HEK293 (cell line): ENCODE data around the gene MAP1LC3B2.

Experiments used
- CTCF ChIA-PET: fragments of 350-600 bp; formaldehyde crosslinking; extraction: SDS; loops from one replicate; lab custom pipeline; 2021; ENCODE audit warnings: antibody characterized with exemption; lab: Yijun Ruan, JAX
- POLR2A ChIA-PET: fragments of 300-600 bp; formaldehyde crosslinking; extraction: SDS; loops from one replicate; lab custom pipeline; 2020; ENCODE audit warnings: antibody characterized with exemption, inconsistent platforms; lab: Yijun Ruan, JAX
- H3K27ac ChIP-seq: fragments of 200-500 bp; sonication (Bioruptor generic); 2 replicates; pipeline ENCODE4 v1.5.1; 2014; ENCODE audit warnings: low read depth, low read length, control low read depth, inconsistent platforms; ENCODE audit errors: extremely low read depth
- H3K36me3 ChIP-seq, 2 experiments: fragments of 200-500 bp in 1 of 2; sonication (Bioruptor generic) in 1 of 2; 1 replicate in 1 of 2; 2 replicates in 1 of 2; pipeline ENCODE4 v1.5.1; 2014 to 2017; ENCODE audit warnings: inconsistent platforms in 2 of 2, low read length in 2 of 2; ENCODE audit not compliant: control insufficient read depth in 2 of 2, insufficient read depth in 1 of 2
- H3K4me1 ChIP-seq: fragments of 200-500 bp; sonication (Bioruptor generic); 2 replicates; pipeline ENCODE4 v1.5.1; 2014; ENCODE audit warnings: mild to moderate bottlenecking, low read length, inconsistent platforms; ENCODE audit not compliant: control insufficient read depth, insufficient read depth
- H3K4me3 ChIP-seq: 2 replicates; pipeline ENCODE4 v1.5.1; 2011; ENCODE audit warnings: low read depth, mild to moderate bottlenecking, control low read depth, low read length, moderate library complexity
- H3K9me3 ChIP-seq: fragments of 200-500 bp; sonication (Bioruptor generic); 2 replicates; pipeline ENCODE4 v1.5.1; 2014; ENCODE audit warnings: low read depth, low read length, inconsistent platforms; ENCODE audit not compliant: control insufficient read depth, insufficient read depth
- KLF16 ChIP-seq: fragments of 450-650 bp; formaldehyde crosslinking; IDR thresholded peaks from 2 replicates; pipeline ENCODE4 v1.5.1; 2017; ENCODE audit warnings: missing biosample characterization, missing genetic modification characterization
- KLF17 ChIP-seq: fragments of 450-650 bp; formaldehyde crosslinking; IDR thresholded peaks from 2 replicates; pipeline ENCODE4 v1.5.1; 2016; ENCODE audit warnings: missing biosample characterization, missing genetic modification characterization
- MZF1 ChIP-seq: fragments of 450-650 bp; formaldehyde crosslinking; IDR thresholded peaks from 2 replicates; pipeline ENCODE4 v1.5.1; 2017; ENCODE audit warnings: missing biosample characterization, missing genetic modification characterization, borderline replicate concordance
- PRDM2 ChIP-seq: fragments of 450-650 bp; formaldehyde crosslinking; IDR thresholded peaks from 2 replicates; pipeline ENCODE4 v1.5.1; 2016; ENCODE audit warnings: missing biosample characterization, missing genetic modification characterization, borderline replicate concordance
- SCRT1 ChIP-seq: fragments of 450-650 bp; formaldehyde crosslinking; IDR thresholded peaks from 2 replicates; pipeline ENCODE4 v1.5.1; 2016; ENCODE audit warnings: missing biosample characterization, missing genetic modification characterization, borderline replicate concordance
- SCRT2 ChIP-seq: fragments of 450-650 bp; formaldehyde crosslinking; IDR thresholded peaks from 2 replicates; pipeline ENCODE4 v1.5.1; 2016; ENCODE audit warnings: missing biosample characterization, missing genetic modification characterization
- SETDB1 ChIP-seq: IDR thresholded peaks from one replicate; pipeline ENCODE4 v1.6.1; 2017; ENCODE audit warnings: mild to moderate bottlenecking, low read length, moderate library complexity, mixed read lengths; ENCODE audit not compliant: insufficient read length
- TRIM28 ChIP-seq: IDR thresholded peaks from 2 replicates; pipeline ENCODE4 v1.6.1; 2011; ENCODE audit warnings: low read length, control low read depth, borderline replicate concordance
- ZBTB20 ChIP-seq: fragments of 450-650 bp; formaldehyde crosslinking; IDR thresholded peaks from 2 replicates; pipeline ENCODE4 v1.5.1; 2016; ENCODE audit warnings: missing biosample characterization, missing genetic modification characterization
- ZNF112 ChIP-seq: fragments of 450-650 bp; formaldehyde crosslinking; IDR thresholded peaks from 2 replicates; pipeline ENCODE4 v1.5.0; 2017; ENCODE audit warnings: missing biosample characterization, missing genetic modification characterization
- ZNF140 ChIP-seq: fragments of 450-650 bp; formaldehyde crosslinking; IDR thresholded peaks from 2 replicates; pipeline ENCODE4 v1.5.1; 2016; ENCODE audit warnings: missing biosample characterization, missing genetic modification characterization
- ZNF404 ChIP-seq: fragments of 450-650 bp; formaldehyde crosslinking; IDR thresholded peaks from 2 replicates; pipeline ENCODE4 v1.5.1; 2017; ENCODE audit warnings: missing biosample characterization, missing genetic modification characterization
- ZNF473 ChIP-seq: fragments of 450-650 bp; formaldehyde crosslinking; IDR thresholded peaks from 2 replicates; pipeline ENCODE4 v1.5.1; 2017; ENCODE audit warnings: missing biosample characterization, missing genetic modification characterization
- ZNF513 ChIP-seq: fragments of 450-650 bp; IDR thresholded peaks from 2 replicates; pipeline ENCODE4 v1.5.1; 2018; ENCODE audit warnings: missing biosample characterization, missing genetic modification characterization
- ZNF585B ChIP-seq: fragments of 450-650 bp; formaldehyde crosslinking; IDR thresholded peaks from 2 replicates; pipeline ENCODE4 v1.5.1; 2016; ENCODE audit warnings: missing biosample characterization, missing genetic modification characterization
- ZNF610 ChIP-seq: fragments of 450-650 bp; formaldehyde crosslinking; IDR thresholded peaks from 2 replicates; pipeline ENCODE4 v1.5.1; 2016; ENCODE audit warnings: missing biosample characterization, missing genetic modification characterization, borderline replicate concordance
- ZNF623 ChIP-seq: fragments of 450-650 bp; formaldehyde crosslinking; IDR thresholded peaks from 2 replicates; pipeline ENCODE4 v1.5.1; 2016; ENCODE audit warnings: missing biosample characterization, missing genetic modification characterization
- ZNF670 ChIP-seq: fragments of 450-650 bp; formaldehyde crosslinking; IDR thresholded peaks from 2 replicates; pipeline ENCODE4 v1.5.1; 2016; ENCODE audit warnings: missing biosample characterization, missing genetic modification characterization, low read depth
- TF ChIP-seq, protein P1 (sequence below): IDR thresholded peaks from 2 replicates; pipeline ENCODE4 v1.6.1; 2011; ENCODE audit warnings: mild to moderate bottlenecking, low read depth, low read length, borderline replicate concordance
- TF ChIP-seq, protein P2 (sequence below): fragments of 450-650 bp; formaldehyde crosslinking; IDR thresholded peaks from 2 replicates; pipeline ENCODE4 v1.5.1; 2016; ENCODE audit warnings: missing biosample characterization, missing genetic modification characterization

MAP1LC3B2 gene

DNA sequence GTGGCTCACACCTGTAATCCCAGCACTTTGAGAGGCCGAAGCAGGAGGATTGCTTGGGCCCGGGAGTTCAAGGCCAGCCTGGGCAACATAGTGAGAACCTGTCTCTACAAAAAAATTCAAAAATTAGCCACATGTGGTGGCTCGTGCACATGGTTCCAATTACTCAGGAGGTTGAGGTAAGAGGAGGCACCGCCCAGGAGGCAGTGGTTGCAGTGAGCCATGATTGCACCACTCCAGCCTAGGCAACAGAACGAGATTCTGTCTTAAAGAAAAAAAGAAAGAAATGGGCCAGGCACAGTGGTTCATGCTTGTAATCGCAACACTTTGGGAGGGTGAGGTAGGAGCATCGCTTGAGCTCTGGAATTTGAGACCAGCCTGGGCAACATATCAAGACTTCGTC is 33.5 kb downstream of the MAP1LC3B2 start (continued):
- TF ChIP-seq ZNF610 (tag by site-specific recombination) (no peak), ZNF670 (tag by site-specific recombination) (no peak), SETDB1 (no peak), PRDM2 (tag by site-specific recombination) (no peak), ZNF473 (tag by site-specific recombination) (no peak), ZNF623 (tag by site-specific recombination) (no peak), KLF16 (tag by site-specific recombination) (no peak), ZNF112 (tag by site-specific recombination) (no peak), KLF17 (no peak), ZNF140 (tag by site-specific recombination) (no peak), ZNF404 (no peak), TRIM28 (no peak), MZF1 (tag by site-specific recombination) (no peak)
- TF ChIP-seq, protein P1, sequence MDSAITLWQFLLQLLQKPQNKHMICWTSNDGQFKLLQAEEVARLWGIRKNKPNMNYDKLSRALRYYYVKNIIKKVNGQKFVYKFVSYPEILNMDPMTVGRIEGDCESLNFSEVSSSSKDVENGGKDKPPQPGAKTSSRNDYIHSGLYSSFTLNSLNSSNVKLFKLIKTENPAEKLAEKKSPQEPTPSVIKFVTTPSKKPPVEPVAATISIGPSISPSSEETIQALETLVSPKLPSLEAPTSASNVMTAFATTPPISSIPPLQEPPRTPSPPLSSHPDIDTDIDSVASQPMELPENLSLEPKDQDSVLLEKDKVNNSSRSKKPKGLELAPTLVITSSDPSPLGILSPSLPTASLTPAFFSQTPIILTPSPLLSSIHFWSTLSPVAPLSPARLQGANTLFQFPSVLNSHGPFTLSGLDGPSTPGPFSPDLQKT, result no peak
- TF ChIP-seq, protein P2, sequence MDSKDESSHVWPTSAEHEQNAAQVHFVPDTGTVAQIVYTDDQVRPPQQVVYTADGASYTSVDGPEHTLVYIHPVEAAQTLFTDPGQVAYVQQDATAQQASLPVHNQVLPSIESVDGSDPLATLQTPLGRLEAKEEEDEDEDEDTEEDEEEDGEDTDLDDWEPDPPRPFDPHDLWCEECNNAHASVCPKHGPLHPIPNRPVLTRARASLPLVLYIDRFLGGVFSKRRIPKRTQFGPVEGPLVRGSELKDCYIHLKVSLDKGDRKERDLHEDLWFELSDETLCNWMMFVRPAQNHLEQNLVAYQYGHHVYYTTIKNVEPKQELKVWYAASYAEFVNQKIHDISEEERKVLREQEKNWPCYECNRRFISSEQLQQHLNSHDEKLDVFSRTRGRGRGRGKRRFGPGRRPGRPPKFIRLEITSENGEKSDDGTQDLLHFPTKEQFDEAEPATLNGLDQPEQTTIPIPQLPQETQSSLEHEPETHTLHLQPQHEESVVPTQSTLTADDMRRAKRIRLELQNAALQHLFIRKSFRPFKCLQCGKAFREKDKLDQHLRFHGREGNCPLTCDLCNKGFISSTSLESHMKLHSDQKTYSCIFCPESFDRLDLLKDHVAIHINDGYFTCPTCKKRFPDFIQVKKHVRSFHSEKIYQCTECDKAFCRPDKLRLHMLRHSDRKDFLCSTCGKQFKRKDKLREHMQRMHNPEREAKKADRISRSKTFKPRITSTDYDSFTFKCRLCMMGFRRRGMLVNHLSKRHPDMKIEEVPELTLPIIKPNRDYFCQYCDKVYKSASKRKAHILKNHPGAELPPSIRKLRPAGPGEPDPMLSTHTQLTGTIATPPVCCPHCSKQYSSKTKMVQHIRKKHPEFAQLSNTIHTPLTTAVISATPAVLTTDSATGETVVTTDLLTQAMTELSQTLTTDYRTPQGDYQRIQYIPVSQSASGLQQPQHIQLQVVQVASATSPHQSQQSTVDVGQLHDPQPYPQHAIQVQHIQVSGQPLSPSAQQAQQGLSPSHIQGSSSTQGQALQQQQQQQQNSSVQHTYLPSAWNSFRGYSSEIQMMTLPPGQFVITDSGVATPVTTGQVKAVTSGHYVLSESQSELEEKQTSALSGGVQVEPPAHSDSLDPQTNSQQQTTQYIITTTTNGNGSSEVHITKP, result no peak

GRCh38 chr12:116594325-116595038 is 35.3 kb downstream of the MAP1LC3B2 start:
- H3K4me1 ChIP-seq, result peaks cover 2% of the 10 kb centered on the region; the same call in 1 of the 2 replicates
- ChIA-PET POLR2A (no interaction called here), CTCF (no interaction called here)
- no peak for TF ChIP-seq ZNF513 (tag by site-specific recombination)
- peak; percentile 88 for TF ChIP-seq SCRT2 (tag by site-specific recombination)
- TF ChIP-seq SCRT1 (tag by site-specific recombination), result peak; percentile 42; the same call in 1 of the 2 replicates
- TF ChIP-seq ZNF585B (tag by site-specific recombination), result no peak
- TF ChIP-seq ZBTB20 (tag by site-specific recombination), result 0 out of 2 replicates have a peak, but pooled peaks have one; percentile 22
- TF ChIP-seq, all 188 proteins: peak for 3
- H3K27ac ChIP-seq, result no peak overlapping the region
- H3K9me3 ChIP-seq, result no peaks in the 10 kb centered on the region
- H3K4me3 ChIP-seq, result no peak overlapping the region
- no peaks in the 10 kb centered on the region for H3K36me3 ChIP-seq
